ENCODE measurements around the gene S100A4.
A peak's percentile ranks its signal among the peaks of the same experiment; 100 is the strongest.

The S100A4 gene

DNA sequence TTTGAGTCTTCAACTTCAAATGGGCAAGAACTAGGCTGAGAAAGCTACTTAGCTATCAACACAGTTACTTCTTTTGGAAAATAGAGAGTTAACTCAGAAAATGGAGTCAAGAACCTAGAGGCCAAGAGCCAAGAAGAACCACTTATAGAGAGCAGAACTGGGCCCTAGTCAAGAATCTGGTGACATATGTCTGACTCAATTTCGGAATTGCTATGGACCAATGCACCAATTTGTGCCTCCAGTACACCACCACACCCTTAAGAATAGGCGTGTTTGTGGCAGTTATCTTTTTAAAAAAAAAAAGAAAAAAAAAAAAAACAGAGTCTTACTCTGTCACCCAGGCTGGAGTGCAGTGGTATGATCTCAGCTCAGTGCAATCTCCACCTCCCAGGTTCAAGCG lies 12.3 kb upstream of the S100A4 start:
- no peak overlapping the region for H3K27ac ChIP-seq (ENCODE audit: low read depth, low read length, severe bottlenecking)
- H3K36me3 ChIP-seq (ENCODE audit: control insufficient read depth, insufficient read depth, low read length), result no peaks in the 10 kb centered on the region
- H3K4me3 ChIP-seq (ENCODE audit: extremely low read depth, insufficient read depth, low read length, poor library complexity, severe bottlenecking), result no peak overlapping the region
- 70 to 90% methylated on average over 1 to 2 of the region's 3 CpGs for WGBS, 2 experiments (ENCODE audit: insufficient coverage in 2 of 2)
- H3K9me3 ChIP-seq (ENCODE audit: control insufficient read depth, low read length), result no peaks in the 10 kb centered on the region
- peaks cover 17% of the 10 kb centered on the region for H3K4me1 ChIP-seq (ENCODE audit: control insufficient read depth, insufficient read depth, low read length, poor library complexity, severe bottlenecking)

- Histone ChIP-seq H3K36me3 (ENCODE audit: control insufficient read depth, insufficient read depth, low read length) (no peaks in the 10 kb centered on the region), H3K27ac (ENCODE audit: low read depth, low read length, severe bottlenecking) (no peak overlapping the region), H3K4me3 (ENCODE audit: extremely low read depth, insufficient read depth, low read length, poor library complexity, severe bottlenecking) (no peak overlapping the region), H3K4me1 (ENCODE audit: control insufficient read depth, insufficient read depth, low read length, poor library complexity, severe bottlenecking) (peaks cover 16% of the 10 kb centered on the region), H3K9me3 (ENCODE audit: control insufficient read depth, low read length) (no peaks in the 10 kb centered on the region)
- 100% methylated on average over 1 of the region's 1 CpG; no CpG with 5 or more reads in 1 of the 2 experiments for WGBS, 2 experiments (ENCODE audit: insufficient coverage in 2 of 2)
Measured at GRCh38 chr1:153556348-153556747, 10.7 kb upstream of the S100A4 start.

GRCh38 chr1:153553830-153554541 lies 8.4 kb upstream of the S100A4 start:
- WGBS, 2 experiments (ENCODE audit: insufficient coverage in 2 of 2), result 57 to 83% methylated on average over 1 of the region's 2 CpGs
- Histone ChIP-seq H3K4me1 (ENCODE audit: control insufficient read depth, insufficient read depth, low read length, poor library complexity, severe bottlenecking) (peaks cover 39% of the 10 kb centered on the region), H3K36me3 (ENCODE audit: control insufficient read depth, insufficient read depth, low read length) (no peaks in the 10 kb centered on the region), H3K27ac (ENCODE audit: low read depth, low read length, severe bottlenecking) (peak overlapping the region; percentile 43), H3K9me3 (ENCODE audit: control insufficient read depth, low read length) (no peaks in the 10 kb centered on the region), H3K4me3 (ENCODE audit: extremely low read depth, insufficient read depth, low read length, poor library complexity, severe bottlenecking) (no peak overlapping the region)

DNA sequence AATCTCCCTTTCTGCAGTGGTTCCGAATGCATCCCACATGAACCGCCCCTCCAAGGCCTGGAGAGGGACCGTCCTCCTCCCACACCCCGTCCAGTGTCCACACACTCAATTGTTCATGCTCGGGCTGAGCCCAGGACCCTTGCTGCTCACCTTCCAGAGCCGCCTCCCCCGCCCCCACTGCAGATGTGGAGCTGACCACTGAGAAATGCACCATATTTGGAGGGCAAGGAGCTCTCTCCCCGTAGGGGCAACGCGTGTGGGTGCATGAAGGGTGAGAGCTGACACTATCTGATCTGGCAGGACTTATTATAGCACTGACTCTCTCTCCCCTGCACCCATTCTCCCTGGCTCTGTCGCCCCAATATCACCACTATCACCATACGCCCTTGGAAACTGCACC lies 7.5 kb upstream of the S100A4 start:
- Histone ChIP-seq H3K27ac (ENCODE audit: low read depth, low read length, severe bottlenecking) (no peak overlapping the region), H3K4me3 (ENCODE audit: extremely low read depth, insufficient read depth, low read length, poor library complexity, severe bottlenecking) (no peak overlapping the region), H3K4me1 (ENCODE audit: control insufficient read depth, insufficient read depth, low read length, poor library complexity, severe bottlenecking) (peaks cover 48% of the 10 kb centered on the region), H3K9me3 (ENCODE audit: control insufficient read depth, low read length) (no peaks in the 10 kb centered on the region), H3K36me3 (ENCODE audit: control insufficient read depth, insufficient read depth, low read length) (no peaks in the 10 kb centered on the region)
- WGBS, 2 experiments (ENCODE audit: insufficient coverage in 2 of 2), result 91 to 95% methylated on average over 10 to 12 of the region's 12 CpGs

DNA sequence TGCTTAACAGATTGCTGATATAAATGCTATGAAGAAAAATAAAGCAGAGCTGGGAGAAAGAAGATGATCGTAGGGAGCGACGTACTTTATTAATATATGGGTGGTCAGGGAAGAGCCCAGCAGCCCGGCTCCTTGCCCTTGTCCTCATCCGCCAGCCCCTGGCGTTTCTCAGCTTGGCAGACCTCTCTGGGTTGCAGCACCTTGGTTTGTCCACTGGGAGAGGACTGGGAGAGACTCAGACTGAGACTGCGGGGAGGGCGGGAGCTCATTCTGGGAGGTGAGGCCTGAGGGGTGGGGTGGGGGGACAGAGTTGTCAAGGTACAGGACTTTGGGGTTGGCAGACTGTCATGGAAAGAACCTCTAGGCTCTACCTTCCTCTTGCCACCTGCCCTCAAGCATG lies 6.7 kb upstream of the S100A4 start:
- peaks cover 52% of the 10 kb centered on the region for H3K4me1 ChIP-seq (ENCODE audit: control insufficient read depth, insufficient read depth, low read length, poor library complexity, severe bottlenecking)
- H3K36me3 ChIP-seq (ENCODE audit: control insufficient read depth, insufficient read depth, low read length), result no peaks in the 10 kb centered on the region
- no peak overlapping the region for H3K4me3 ChIP-seq (ENCODE audit: extremely low read depth, insufficient read depth, low read length, poor library complexity, severe bottlenecking)
- H3K9me3 ChIP-seq (ENCODE audit: control insufficient read depth, low read length), result no peaks in the 10 kb centered on the region
- 87 to 98% methylated on average over 6 of the region's 8 CpGs for WGBS, 2 experiments (ENCODE audit: insufficient coverage in 2 of 2)
- no peak overlapping the region for H3K27ac ChIP-seq (ENCODE audit: low read depth, low read length, severe bottlenecking)

DNA sequence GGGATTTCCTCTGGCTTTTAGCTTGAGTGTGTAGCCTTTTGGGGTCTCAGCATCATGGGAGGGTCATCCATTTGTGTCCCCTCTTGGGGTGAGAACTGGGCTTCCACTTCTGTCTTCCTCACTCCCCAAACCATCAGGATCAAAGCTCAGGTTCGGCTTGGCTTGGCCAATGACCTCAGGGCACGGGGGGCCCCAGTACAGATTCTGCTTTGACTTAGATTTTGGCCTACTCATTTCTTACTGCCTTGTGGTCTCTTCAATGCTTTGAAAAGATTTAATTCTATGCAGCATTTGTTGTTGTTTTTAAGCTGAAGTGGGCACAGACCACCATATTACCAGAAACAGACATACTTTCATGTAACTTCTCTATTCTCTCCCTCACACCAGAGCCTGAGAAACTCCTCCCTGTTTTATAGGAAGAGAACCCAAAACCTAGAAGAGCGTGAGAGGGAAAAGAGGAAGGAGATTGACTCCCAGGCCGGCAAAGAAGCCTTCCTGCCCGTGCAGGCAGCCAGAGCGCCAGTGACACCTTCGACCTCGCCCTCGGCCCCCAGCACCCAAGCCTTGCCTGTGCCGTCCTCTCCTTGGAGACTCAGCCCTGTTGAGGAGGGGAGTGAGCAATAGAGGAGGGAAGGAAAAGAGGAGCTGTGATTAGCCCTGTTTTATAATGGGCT lies 5.4 kb upstream of the S100A4 start:
- Histone ChIP-seq H3K36me3 (ENCODE audit: control insufficient read depth, insufficient read depth, low read length) (no peaks in the 10 kb centered on the region), H3K4me1 (ENCODE audit: control insufficient read depth, insufficient read depth, low read length, poor library complexity, severe bottlenecking) (peaks cover 65% of the 10 kb centered on the region), H3K9me3 (ENCODE audit: control insufficient read depth, low read length) (no peaks in the 10 kb centered on the region), H3K4me3 (ENCODE audit: extremely low read depth, insufficient read depth, low read length, poor library complexity, severe bottlenecking) (no peak overlapping the region), H3K27ac (ENCODE audit: low read depth, low read length, severe bottlenecking) (no peak overlapping the region)
- 91 to 98% methylated on average over 8 to 10 of the region's 10 CpGs for WGBS, 2 experiments (ENCODE audit: insufficient coverage in 2 of 2)

DNA sequence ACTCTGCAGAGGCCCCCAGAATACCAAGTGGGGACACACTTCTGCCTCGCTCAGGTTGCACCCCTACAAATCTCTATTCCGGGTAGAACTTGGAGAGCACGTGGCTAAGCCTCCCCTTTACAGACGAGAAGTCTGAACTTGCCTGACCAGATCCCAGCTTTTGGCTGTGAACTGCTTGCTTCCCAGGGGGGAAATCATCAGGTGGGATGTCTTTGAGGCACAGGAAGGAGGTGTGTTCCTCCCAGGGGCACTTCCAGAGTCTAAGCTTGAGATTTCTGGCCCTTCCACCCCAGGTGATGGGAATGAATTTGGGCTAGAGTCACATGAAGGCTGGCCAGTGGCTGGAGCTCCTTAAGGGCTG lies 4.8 kb upstream of the S100A4 start:
- H3K9me3 ChIP-seq (ENCODE audit: control insufficient read depth, low read length), result no peaks in the 10 kb centered on the region
- H3K4me1 ChIP-seq (ENCODE audit: control insufficient read depth, insufficient read depth, low read length, poor library complexity, severe bottlenecking), result peaks cover 71% of the 10 kb centered on the region
- 95 to 100% methylated on average over 3 to 4 of the region's 4 CpGs for WGBS, 2 experiments (ENCODE audit: insufficient coverage in 2 of 2)
- no peak overlapping the region for H3K27ac ChIP-seq (ENCODE audit: low read depth, low read length, severe bottlenecking)
- no peaks in the 10 kb centered on the region for H3K36me3 ChIP-seq (ENCODE audit: control insufficient read depth, insufficient read depth, low read length)
- no peak overlapping the region for H3K4me3 ChIP-seq (ENCODE audit: extremely low read depth, insufficient read depth, low read length, poor library complexity, severe bottlenecking)

DNA sequence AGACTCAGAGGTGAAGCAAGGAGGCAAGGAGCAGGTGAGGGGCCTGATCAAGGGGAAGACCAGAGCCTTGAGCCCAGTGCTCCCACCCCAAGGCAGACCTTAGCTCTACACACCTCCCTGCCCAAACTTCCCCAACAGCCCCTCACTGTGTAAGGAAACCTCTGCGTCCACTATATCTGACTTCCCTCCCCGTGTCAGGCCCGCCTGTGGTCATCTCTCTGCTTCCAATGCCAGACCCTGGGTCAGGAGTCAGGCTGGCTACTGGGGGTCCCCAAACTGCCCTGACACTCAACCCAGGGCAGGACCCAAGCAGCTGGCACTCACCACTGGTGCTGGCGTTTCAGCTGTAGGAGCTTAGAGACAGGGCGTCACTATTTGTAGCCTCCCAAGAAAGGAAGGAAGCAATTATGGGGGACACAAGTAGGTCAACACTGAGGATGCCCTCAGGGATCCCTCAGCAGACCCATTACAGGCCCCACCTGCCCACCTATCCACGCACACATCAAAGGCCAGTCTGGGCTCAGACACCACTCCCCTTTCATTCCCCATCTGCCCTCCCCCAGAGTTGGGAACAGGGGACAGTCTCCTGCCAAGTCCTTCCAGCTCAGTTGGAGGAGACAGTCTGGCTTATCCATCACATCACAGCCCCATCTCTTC lies 4.3 kb upstream of the S100A4 start:
- peaks cover 74% of the 10 kb centered on the region for H3K4me1 ChIP-seq (ENCODE audit: control insufficient read depth, insufficient read depth, low read length, poor library complexity, severe bottlenecking)
- no peaks in the 10 kb centered on the region for H3K36me3 ChIP-seq (ENCODE audit: control insufficient read depth, insufficient read depth, low read length)
- no peak overlapping the region for H3K4me3 ChIP-seq (ENCODE audit: extremely low read depth, insufficient read depth, low read length, poor library complexity, severe bottlenecking)
- 85 to 90% methylated on average over 5 to 6 of the region's 6 CpGs for WGBS, 2 experiments (ENCODE audit: insufficient coverage in 2 of 2)
- peak overlapping the region; percentile 75 for H3K27ac ChIP-seq (ENCODE audit: low read depth, low read length, severe bottlenecking)
- no peaks in the 10 kb centered on the region for H3K9me3 ChIP-seq (ENCODE audit: control insufficient read depth, low read length)

DNA sequence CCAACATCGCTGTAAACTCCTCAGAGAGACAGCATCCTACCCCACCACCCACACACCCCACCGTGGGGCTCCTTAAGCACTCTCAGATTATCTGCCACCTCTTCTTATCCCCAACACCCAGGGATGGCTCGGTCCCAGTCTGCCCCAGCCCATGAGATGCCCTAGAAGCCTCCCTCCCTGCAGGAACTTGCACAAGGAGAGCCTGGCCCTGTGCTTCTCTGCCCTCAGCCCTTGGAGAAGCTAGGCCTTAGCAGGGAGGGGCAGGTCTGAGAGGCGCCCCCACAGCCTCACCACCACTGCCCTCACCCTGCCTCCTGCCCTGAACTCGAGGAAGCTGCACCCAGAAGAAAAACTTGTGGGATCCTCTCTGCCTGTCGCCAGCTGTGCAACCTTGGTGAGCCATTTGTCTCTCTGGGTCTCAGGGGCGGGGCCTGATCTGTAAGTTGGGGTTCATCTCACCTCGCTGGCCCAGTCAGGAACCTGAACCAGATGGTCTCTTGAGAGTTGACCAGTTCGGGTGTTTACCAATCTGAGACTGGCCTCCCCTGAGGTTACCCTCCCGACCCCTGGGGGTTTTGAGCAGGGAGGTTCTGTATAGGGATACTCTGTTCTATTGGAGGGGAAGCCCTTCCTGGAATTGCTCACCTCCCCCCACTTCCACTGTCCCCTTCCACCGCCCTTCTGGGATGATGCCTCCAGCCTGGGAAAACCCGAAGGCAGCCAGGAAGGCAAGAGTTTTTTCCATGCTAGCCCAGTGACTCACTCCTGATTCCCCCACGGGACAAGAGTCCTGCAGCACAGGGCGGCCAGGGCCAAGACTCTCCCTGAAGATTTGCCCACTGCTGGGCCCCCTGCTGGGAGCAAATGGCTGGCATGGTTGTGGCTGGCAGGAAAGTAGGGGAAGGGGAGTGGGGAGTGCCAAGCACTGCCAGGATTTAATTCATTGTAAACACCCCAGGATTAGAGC lies 3.4 kb upstream of the S100A4 start, which contains the start of gene S100A3:
Gene S100A3, minus strand, starts transcription at position 537 of the 967 bp plus-strand sequence. CDS start 773 bp downstream, outside the sequence.
- Histone ChIP-seq H3K4me3 (ENCODE audit: extremely low read depth, insufficient read depth, low read length, poor library complexity, severe bottlenecking) (no peak within 1 kb of the TSS), H3K27ac (ENCODE audit: low read depth, low read length, severe bottlenecking) (peak within 1 kb of the TSS; percentile 75), H3K9me3 (ENCODE audit: control insufficient read depth, low read length) (no peaks in the 10 kb centered on the region), H3K4me1 (ENCODE audit: control insufficient read depth, insufficient read depth, low read length, poor library complexity, severe bottlenecking) (peaks cover 75% of the 10 kb centered on the region), H3K36me3 (ENCODE audit: control insufficient read depth, insufficient read depth, low read length) (no peaks in the 10 kb centered on the region)
- 72 to 92% methylated on average over 8 to 11 of the region's 14 CpGs for WGBS, 2 experiments (ENCODE audit: insufficient coverage in 2 of 2)
